HG03521 (cell line): ENCODE results near the gene TCF21.
"Not testable (repeated sequence)": the region's sequence is repeated elsewhere in the genome, so short reads cannot be mapped to it uniquely, and the experiment has no call there.

Experiments used
- ATAC-seq: cut with Tn5 transposase; IDR thresholded peaks from one replicate; pipeline ENCODE4 v1.9.1; 2021; ENCODE audit warnings: mild to moderate bottlenecking, moderate library complexity; ENCODE audit not compliant: unreplicated experiment

The TCF21 gene

DNA sequence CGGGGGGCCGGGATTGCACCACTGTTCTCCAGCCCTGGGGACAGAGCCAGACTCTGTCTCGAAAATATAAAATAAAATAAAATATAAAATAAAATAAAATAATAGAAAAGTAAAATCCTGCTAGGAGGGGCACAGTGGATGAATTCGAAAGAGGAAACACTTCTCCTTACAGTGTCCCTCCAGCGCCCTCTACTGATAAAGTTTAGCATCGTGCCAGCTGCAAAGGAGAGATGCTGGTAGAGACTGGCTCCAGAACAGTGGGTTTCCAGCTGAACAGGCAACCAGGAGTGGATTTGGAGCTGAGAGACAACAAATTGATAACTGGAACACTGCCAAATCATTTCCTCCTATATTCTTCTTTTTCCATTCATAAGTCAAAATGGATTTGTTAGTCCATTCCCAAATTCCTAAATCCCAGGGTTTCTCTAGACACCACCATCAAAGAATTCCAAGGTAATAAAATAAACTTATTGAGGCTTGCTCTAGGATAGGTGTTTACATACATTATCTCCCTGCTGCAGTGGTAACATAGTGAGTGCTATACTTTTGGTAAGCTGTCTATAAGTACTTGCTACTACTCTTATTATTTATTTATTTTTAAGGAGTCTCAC, 32.4 kb downstream of the TCF21 start:
- peak; percentile 60 for ATAC-seq

DNA sequence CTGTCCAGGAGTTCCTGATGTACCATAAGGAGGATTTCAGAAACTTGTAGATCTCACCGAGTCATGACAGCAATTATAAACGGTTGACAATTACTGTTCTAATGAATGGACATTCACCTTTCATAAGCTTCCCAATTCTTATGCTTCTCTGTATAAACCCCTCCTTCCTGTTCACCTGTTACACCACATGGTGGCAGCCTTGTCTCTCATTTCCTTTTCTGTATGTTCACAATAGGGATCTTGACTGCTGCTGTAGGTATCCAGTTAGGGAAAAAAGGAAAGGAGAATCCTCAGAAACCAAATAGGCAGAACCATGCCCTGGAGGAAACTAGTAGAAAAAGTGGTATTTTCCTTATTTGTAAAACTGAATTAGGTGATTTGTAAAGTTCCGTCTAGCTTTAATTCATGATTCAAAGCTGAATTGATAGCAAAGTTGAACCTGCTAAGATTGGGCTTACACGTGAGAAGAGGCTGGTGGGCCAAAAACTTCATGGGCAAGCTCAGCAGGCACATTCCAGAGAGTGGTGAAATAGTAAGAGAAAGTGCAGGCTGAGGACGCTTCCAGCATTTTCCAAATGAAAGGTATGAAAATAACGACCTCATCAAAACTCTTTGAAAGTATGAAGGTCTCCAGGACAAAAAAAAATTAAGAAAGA, 35.2 kb downstream of the TCF21 start:
- ATAC-seq = peak; percentile 77

DNA sequence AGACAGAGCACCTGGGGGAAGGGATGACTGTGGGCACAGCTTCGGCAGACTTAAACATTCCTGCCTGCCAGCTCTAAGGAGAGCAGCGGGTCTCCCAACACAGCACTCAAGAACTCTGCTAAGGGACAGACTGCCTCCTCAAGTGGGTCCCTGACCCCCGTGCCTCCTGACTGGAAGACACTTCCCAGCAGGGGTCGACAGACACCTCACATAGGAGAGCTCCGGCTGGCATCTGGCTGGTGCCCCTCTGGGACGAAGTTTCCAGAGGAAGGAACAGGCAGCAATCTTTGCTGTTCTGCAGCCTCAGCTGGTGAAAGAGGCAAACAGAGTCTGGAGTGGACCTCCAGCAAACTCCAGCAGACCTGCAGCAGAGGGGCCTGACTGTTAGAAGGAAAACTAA, 42.3 kb downstream of the TCF21 start:
- not testable (repeated sequence) for ATAC-seq

- not testable (repeated sequence) for ATAC-seq
Measured at GRCh38 chr6:133936352-133936751, 47.4 kb downstream of the TCF21 start.

DNA sequence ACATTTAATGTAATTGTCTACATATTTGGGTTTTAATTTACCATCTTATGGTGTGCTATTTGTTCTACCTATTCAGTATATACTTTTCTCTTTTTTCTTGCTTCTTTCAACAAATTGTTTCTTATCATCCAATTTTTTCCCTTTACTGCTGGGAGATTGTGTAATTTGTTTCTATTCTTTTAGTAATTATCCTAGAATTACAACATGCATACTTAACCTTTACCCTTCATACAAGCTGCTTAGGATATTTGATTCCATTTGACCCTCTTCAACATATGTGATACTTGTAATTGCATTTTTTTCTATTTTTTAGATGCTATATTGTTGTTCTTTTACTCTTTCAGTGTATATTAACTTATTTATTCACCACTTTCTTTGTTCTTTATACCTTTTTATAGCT, 49.0 kb downstream of the TCF21 start:
- no peak for ATAC-seq

DNA sequence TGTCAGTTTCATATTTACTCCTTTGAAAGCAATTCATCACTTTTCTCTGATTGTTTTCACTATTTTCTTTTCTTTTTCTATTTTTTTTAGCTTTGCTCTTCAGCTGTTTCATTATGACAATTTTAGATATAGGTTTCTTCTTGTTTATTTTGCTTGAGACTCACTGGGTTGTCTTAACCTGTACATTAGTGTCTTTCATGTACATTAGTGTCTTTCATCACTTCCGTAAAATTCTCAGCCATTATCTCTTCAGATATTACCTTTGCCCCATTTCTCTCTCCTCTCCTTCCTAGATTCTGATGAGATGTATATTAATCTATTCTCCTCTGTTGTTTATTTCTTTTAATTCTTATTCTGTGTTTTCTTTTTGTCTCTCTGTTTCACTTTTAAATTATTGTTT, 49.6 kb downstream of the TCF21 start:
- ATAC-seq = no peak

DNA sequence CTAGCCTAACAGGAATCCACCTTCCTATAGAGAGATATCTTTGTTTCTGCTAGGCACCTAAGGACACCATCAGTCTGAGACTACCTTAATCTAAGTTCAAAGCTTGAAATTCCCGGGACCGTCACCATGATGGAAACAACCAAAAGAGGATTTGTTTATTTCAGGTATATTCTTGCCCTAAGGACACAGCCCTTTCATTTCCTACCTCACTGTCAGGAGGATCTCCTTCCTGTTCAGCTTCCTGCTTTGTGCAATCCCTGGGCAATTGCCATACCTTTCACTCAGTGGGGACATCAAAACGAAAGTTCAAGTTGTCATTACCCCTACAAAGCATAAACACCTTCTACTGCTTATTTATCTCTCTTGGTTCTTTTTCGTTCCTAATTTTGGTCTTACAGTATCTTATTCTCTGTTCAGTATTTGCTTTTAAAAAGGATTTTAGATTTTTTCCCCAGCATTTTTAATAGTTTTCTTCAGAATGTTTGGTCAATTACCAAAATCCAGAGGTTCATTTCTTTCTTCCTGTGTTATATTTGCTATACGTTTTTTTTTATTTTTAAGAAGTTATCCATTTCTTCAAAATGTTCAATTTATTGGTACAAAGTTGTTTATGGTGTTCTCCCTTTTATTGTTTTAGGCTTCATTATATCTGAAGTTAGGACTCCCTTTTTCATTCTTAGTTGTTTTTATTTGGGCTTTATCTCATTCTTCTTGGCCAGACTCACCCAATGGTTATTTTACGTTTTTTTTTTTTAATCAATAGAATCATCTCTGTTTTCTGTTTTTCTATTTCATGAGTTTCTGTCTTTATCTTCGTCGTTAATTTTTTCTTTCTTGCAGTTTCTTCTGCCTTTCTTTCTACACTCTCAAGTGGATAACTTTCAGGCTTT, 51.1 kb downstream of the TCF21 start:
- no peak for ATAC-seq
